SK-N-MC (cell line): ENCODE measurements around the gene MMP14.
"Not testable (repeated sequence)": the region's sequence is repeated elsewhere in the genome, so short reads cannot be mapped to it uniquely, and the experiment has no call there.

Experiments used
- DNase-seq: peaks from one replicate; pipeline ENCODE4 v3.0.0-alpha.2; 2011; ENCODE audit warnings: low read depth, low spot score
- H3K27ac ChIP-seq: fragments of 200-600 bp; sonication (generic); 2 replicates; pipeline ENCODE4 v1.5.1; 2016; ENCODE audit warnings: mixed run types
- H3K36me3 ChIP-seq: fragments of 200-600 bp; sonication (generic); 2 replicates; pipeline ENCODE4 v1.6.1; 2017; ENCODE audit warnings: antibody characterized with exemption, low read length, mixed read lengths; ENCODE audit not compliant: insufficient read depth
- H3K4me3 ChIP-seq: fragments of 200-600 bp; sonication (generic); 2 replicates; pipeline ENCODE4 v1.5.1; 2016
- H3K9ac ChIP-seq: fragments of 200-600 bp; sonication (generic); 2 replicates; pipeline ENCODE4 v1.8.0; 2017; ENCODE audit warnings: mixed run types, mixed read lengths; ENCODE audit not compliant: insufficient read length
- H3K9me3 ChIP-seq: fragments of 200-600 bp; sonication (generic); 2 replicates; pipeline ENCODE4 v1.6.1; 2017; ENCODE audit warnings: low read depth, mild to moderate bottlenecking, antibody characterized with exemption, low read length, moderate library complexity, mixed read lengths
- EZH2 ChIP-seq: fragments of 200-600 bp; sonication (generic); IDR thresholded peaks from one replicate; pipeline ENCODE4 v1.6.1; 2017; ENCODE audit warnings: antibody characterized with exemption
- FOXP2 ChIP-seq: optimal IDR thresholded peaks from 2 replicates; pipeline ENCODE3; 2011; ENCODE audit warnings: mild to moderate bottlenecking, moderate library complexity; ENCODE audit not compliant: insufficient read depth; ENCODE audit errors: extremely low read length, control extremely low read depth
- POLR2AphosphoS5 ChIP-seq: IDR thresholded peaks from 2 replicates; pipeline ENCODE4 v1.6.1; 2012; ENCODE audit warnings: mild to moderate bottlenecking, low read depth, low read length, borderline replicate concordance

The MMP14 gene

DNA sequence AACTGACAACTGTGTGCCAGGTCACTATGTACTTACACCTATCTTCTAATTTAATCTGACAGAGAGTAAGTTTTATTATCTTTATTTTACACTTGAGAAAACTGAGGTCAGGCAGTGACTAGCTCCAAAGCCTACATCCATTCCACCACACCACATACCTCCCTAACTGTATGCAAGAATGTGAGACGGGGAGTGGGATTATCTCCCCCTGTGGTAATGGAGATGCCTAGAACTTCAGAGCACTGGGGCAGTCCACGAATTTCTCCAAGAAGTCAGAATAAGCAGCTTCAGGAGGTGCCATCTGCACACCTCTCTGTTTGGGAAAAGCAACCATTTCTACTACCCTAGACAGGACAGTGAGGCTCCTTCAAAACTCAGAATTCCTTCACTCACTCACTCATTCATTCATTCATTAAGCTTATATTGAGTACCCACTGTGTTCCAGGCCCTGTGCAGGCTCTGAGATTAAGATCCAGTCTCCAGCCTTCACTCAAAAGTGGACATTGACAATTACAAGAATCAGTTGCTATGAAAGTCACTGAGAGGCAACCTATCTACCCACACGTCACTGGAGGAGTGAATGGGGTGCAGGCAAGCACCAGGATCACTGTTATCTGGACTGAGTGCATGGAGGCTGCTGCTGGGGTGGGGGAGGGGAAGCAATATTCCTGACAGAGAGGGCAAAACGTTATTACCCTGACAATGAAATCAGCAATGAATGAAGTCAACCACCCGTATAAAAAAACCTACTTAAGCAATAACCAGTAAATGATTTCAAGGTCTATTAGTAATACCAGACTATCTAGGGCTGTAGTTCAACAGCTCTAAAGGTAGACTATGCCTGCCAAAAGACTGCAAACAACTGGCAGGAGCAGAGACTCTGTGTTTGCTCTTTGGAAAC is 39.1 kb upstream of the MMP14 start:
- no peak overlapping the region for H3K27ac ChIP-seq
- no peaks in the 10 kb centered on the region for H3K36me3 ChIP-seq
- no peak for DNase-seq
- no peaks in the 10 kb centered on the region for H3K9me3 ChIP-seq
- TF ChIP-seq EZH2: no peak
- no peak for TF ChIP-seq POLR2AphosphoS5
- TF ChIP-seq FOXP2: no peak
- H3K9ac ChIP-seq: no peak overlapping the region
- H3K4me3 ChIP-seq: no peak overlapping the region

DNA sequence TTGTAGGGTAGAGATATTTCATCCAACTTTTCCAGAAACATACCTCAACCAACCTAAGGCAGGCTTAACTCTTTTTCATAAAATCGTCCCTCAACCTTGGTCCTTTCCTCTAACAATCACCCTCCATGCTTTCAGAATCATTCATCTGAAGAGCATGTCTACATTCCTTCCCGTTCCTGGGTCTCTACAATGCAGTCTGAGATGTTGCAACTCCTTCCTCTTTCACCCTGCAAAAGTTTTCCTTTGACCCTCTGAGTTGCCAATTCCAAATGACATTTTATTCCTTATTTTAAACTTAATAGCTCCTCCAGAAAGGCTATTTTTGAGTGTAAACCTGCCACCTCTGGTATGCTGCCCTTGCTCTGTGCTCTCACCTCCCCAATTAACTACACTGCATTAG is 37.9 kb upstream of the MMP14 start:
- TF ChIP-seq POLR2AphosphoS5 (no peak), EZH2 (no peak), FOXP2 (no peak)
- no peak overlapping the region for H3K4me3 ChIP-seq
- DNase-seq: no peak
- no peaks in the 10 kb centered on the region for H3K9me3 ChIP-seq
- H3K36me3 ChIP-seq: no peaks in the 10 kb centered on the region
- H3K9ac ChIP-seq: no peak overlapping the region
- H3K27ac ChIP-seq: no peak overlapping the region

DNA sequence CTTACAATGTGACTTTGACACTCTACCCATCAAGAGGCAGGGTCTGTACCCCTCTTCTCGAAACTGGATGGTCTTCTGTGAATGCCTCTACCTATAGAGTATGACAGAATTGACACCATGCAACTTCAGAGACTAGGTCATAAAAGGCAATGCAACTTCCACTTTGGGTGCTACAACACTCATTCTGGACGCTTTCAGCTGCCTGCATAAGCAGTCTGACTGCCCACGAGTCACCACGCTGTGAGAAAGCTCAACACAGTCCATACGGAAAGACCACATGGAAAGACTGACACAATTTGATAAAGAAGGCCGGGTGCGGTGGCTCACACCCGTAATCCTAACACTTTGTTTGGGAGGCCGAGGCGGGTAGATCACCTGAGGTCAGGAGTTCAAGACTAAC is 36.0 kb upstream of the MMP14 start:
- Histone ChIP-seq H3K9me3 (no peaks in the 10 kb centered on the region), H3K36me3 (no peaks in the 10 kb centered on the region), H3K4me3 (no peak overlapping the region), H3K9ac (no peak overlapping the region), H3K27ac (no peak overlapping the region)
- TF ChIP-seq POLR2AphosphoS5: no peak
- no peak for TF ChIP-seq EZH2
- TF ChIP-seq FOXP2: no peak
- no peak for DNase-seq

DNA sequence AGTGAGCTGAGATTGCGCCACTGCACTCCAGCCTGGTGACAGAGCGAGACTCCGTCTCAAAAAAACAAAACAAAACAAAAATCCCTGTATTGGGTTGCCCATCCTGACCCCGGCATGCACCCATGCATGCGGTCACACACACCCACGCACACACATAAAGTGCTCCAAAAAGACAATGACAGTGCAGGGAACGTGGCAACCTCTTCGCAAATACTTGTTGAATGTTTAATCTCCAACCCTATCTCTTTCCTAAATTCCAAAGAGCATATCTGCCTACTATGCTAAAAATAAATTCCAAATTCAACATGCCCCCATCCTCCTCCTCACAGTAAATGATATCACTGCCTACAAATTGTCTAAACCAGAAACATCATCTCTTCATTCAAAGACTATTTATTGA is 34.7 kb upstream of the MMP14 start:
- Histone ChIP-seq H3K27ac (no peak overlapping the region), H3K4me3 (no peak overlapping the region), H3K9ac (no peak overlapping the region), H3K9me3 (no peaks in the 10 kb centered on the region), H3K36me3 (no peaks in the 10 kb centered on the region)
- no peak for DNase-seq
- TF ChIP-seq FOXP2: no peak
- no peak for TF ChIP-seq EZH2
- no peak for TF ChIP-seq POLR2AphosphoS5

DNA sequence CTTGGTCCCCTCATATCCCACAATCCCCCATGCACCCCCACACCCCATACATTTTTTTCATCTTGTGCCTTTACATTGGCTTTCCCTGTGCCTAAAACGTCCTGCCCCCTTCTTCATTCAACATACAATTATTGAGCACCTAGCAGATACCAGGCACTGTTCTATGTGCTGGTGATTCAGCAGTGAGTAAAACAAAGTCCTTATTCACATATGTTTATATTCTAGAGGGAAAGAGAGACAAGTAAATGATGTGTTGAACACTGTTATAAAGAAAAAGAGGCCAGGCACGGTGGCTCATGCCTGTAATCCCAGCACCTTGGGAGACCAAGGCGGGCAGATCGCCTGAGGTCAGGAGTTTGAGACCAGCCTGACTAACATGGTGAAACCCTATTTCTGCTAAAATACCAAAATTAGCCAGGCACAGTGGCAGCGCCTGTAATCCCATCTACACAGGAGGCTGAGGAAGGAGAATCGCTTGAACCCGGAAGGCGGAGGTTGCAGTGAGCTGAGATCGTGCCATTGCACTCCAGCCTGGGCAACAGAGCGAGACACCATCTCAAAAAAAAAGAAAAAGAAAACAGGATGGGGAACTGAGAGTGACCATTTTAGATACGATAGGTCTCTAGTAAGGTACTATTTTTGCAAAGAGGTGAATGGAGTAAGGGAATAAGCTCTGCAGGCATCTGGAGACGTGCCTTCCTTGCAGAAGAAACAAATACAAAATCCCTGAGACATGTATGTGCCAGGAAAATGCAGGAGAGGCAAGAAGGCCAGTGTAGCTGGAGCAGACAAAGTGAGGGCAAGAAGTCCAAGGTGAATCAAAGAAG is 33.3 kb upstream of the MMP14 start:
- H3K9ac ChIP-seq: no peak overlapping the region
- DNase-seq: no peak
- H3K27ac ChIP-seq: no peak overlapping the region

DNA sequence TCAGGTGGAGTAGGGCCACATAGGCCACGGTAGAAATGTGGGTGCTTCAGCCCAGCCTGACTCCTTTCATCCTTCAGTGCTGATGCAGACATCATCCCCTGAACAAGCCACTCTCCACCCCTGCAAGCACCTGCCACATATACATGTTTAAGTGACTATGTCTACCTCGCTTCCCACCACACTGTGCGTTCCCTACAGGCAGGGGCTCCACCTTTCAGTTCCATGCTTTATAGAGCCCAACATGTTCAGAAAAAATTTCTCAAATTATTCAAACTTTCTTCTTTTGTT is 32.8 kb upstream of the MMP14 start:
- TF ChIP-seq POLR2AphosphoS5 (no peak), EZH2 (no peak), FOXP2 (no peak)
- Histone ChIP-seq H3K9me3 (no peaks in the 10 kb centered on the region), H3K27ac (no peak overlapping the region), H3K36me3 (no peaks in the 10 kb centered on the region), H3K9ac (no peak overlapping the region), H3K4me3 (no peak overlapping the region)
- no peak for DNase-seq

More for the DNA sequence above, 33.3 kb upstream of the MMP14 start:
- Histone ChIP-seq H3K36me3 (no peaks in the 10 kb centered on the region), H3K4me3 (no peak overlapping the region), H3K9me3 (no peaks in the 10 kb centered on the region)
- no peak for TF ChIP-seq POLR2AphosphoS5
- no peak for TF ChIP-seq EZH2
- no peak for TF ChIP-seq FOXP2

DNA sequence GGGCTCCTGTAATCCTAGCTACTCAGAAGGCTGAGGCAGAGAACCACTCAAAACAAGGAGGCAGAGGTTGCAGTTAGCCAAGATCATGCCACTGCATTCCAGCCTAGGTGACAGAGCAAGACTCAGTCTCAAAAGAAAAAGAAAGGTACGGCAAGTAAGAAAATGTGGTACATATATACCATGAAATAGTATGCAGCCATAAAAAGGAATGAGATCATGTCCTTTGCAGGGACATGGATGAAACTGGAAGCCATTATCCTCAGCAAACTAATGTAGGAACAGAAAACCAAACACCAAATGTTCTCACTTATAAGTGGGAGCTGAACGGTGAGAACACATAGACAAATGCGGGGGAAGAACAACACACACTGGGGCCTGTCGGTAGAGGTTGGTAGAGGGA is 31.1 kb upstream of the MMP14 start:
- H3K27ac ChIP-seq, DNase-seq, H3K36me3 ChIP-seq, H3K4me3 ChIP-seq, H3K9ac ChIP-seq, H3K9me3 ChIP-seq: not testable (repeated sequence)

DNA sequence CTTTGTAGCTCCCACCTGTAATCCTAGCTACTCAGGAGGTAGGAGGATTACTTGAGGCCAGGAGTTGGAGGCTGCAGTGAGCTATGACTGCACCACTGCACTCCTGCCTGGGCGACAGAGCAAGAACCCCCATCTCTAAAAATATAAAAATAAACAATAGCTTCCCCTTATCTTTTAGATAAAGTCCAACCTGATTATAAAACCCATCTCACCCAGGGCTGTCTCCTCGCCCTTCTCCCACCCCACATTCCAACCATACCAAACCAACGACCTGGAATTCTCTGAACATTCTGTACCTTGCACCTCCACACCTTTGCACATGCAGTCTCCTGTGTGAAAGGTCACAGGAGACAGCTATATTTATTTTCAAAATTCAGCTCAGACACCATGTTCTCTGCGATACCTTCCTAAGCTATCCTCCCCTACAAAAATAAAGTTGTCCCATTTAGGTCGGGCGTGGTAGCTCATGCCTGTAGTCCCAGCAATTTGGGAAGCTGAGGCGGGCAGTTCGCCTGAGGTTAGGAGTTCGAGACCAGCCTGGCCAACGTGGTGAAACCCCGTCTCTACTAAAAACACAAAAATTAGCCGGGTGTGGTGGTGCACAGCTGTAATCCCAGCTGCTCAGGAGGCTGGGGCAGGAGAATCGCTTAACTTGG is 28.8 kb upstream of the MMP14 start:
- TF ChIP-seq POLR2AphosphoS5 (no peak), EZH2 (no peak), FOXP2 (no peak)
- H3K36me3 ChIP-seq: no peaks in the 10 kb centered on the region
- DNase-seq: no peak
- no peak overlapping the region for H3K9ac ChIP-seq
- H3K9me3 ChIP-seq: no peaks in the 10 kb centered on the region
- no peak overlapping the region for H3K27ac ChIP-seq
- no peak overlapping the region for H3K4me3 ChIP-seq
